OCI-LY1 (cell line): ENCODE results near the gene RGS11.

Experiments
- EZH2 ChIP-seq: fragments of 200-600 bp; sonication (generic), shearing (Covaris generic); IDR thresholded peaks from 2 replicates; pipeline ENCODE4 v1.8.0; 2017; ENCODE audit warnings: borderline replicate concordance, mixed run types, mild to moderate bottlenecking, antibody characterized with exemption, low read length, moderate library complexity, mixed read lengths
- TF ChIP-seq, protein P1 (sequence below): fragments of 200-600 bp; sonication (generic), shearing (Covaris generic); IDR thresholded peaks from 2 replicates; pipeline ENCODE4 v1.5.1; 2017; ENCODE audit warnings: mild to moderate bottlenecking, antibody characterized with exemption, low read length, moderate library complexity, mixed read lengths

GRCh38 chr16:321532-321931, 45.8 kb upstream of the RGS11 start:
- TF ChIP-seq, protein P1, sequence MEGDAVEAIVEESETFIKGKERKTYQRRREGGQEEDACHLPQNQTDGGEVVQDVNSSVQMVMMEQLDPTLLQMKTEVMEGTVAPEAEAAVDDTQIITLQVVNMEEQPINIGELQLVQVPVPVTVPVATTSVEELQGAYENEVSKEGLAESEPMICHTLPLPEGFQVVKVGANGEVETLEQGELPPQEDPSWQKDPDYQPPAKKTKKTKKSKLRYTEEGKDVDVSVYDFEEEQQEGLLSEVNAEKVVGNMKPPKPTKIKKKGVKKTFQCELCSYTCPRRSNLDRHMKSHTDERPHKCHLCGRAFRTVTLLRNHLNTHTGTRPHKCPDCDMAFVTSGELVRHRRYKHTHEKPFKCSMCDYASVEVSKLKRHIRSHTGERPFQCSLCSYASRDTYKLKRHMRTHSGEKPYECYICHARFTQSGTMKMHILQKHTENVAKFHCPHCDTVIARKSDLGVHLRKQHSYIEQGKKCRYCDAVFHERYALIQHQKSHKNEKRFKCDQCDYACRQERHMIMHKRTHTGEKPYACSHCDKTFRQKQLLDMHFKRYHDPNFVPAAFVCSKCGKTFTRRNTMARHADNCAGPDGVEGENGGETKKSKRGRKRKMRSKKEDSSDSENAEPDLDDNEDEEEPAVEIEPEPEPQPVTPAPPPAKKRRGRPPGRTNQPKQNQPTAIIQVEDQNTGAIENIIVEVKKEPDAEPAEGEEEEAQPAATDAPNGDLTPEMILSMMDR, result no peak
- TF ChIP-seq EZH2, result no peak
